K562 (cell line): ENCODE data around the gene HTR4. TPM values are rescaled to one million over a fixed set of nuclear protein-coding genes. Genes with fewer than 3 reads are reported as not detected.

Experiments used
- ARID3A ChIP-seq: IDR thresholded peaks from 2 replicates; pipeline ENCODE4 v1.6.1; 2012; ENCODE audit warnings: low read depth, low read length, improper control_type of control experiment, borderline replicate concordance
- ATF7 ChIP-seq: fragments of 450-650 bp; IDR thresholded peaks from 2 replicates; pipeline ENCODE4 v1.7.1; 2014; ENCODE audit warnings: mild to moderate bottlenecking, moderate library complexity
- C11orf30 ChIP-seq: fragments of 450-650 bp; IDR thresholded peaks from 2 replicates; pipeline ENCODE4 v1.6.1; 2016; ENCODE audit warnings: low read depth, mild to moderate bottlenecking
- CGGBP1 ChIP-seq: fragments of 250-450 bp; sonication (Bioruptor Pico); IDR thresholded peaks from 2 replicates; pipeline ENCODE4 v1.9.0; 2021; ENCODE audit warnings: mild to moderate bottlenecking
- CREBBP ChIP-seq: IDR thresholded peaks from one replicate; pipeline ENCODE4 v1.6.1; 2012; ENCODE audit warnings: low read depth, mild to moderate bottlenecking, control low read depth, inconsistent platforms, low read length
- FUS ChIP-seq: fragments of 200-400 bp; formaldehyde crosslinking; optimal IDR thresholded peaks from 2 replicates; pipeline ENCODE3; 2017; ENCODE audit warnings: low read depth, low read length
- GMEB1 ChIP-seq: fragments of 250-450 bp; sonication (Bioruptor Pico); IDR thresholded peaks from 2 replicates; pipeline ENCODE4 v1.4.0; 2020; ENCODE audit warnings: mild to moderate bottlenecking
- HMG20B ChIP-seq: fragments of 250-450 bp; sonication (Bioruptor Pico); IDR thresholded peaks from 2 replicates; pipeline ENCODE4 v1.5.0; 2021; ENCODE audit warnings: mild to moderate bottlenecking
- MAFK ChIP-seq: IDR thresholded peaks from 2 replicates; pipeline ENCODE4 v1.6.1; 2011; ENCODE audit warnings: low read length, improper control_type of control experiment
- MEIS2 ChIP-seq: fragments of 450-650 bp; IDR thresholded peaks from 2 replicates; pipeline ENCODE4 v1.6.1; 2014; ENCODE audit warnings: mild to moderate bottlenecking; ENCODE audit not compliant: partially characterized antibody
- MLLT1 ChIP-seq, 2 experiments: fragments of 450-650 bp; IDR thresholded peaks; 2 replicates each; pipeline ENCODE4 v1.6.1; 2016
- MXD1 ChIP-seq: fragments of 250-450 bp; sonication (Bioruptor Pico); IDR thresholded peaks from 2 replicates; pipeline ENCODE4 v1.8.0; 2021; ENCODE audit warnings: borderline replicate concordance, mild to moderate bottlenecking, moderate library complexity; ENCODE audit not compliant: poor library complexity, severe bottlenecking
- NKRF ChIP-seq: fragments of 450-650 bp; IDR thresholded peaks from 2 replicates; pipeline ENCODE4 v1.6.1; 2016; ENCODE audit warnings: borderline replicate concordance
- NRF1 ChIP-seq, 2 experiments: fragments of 450-650 bp; IDR thresholded peaks in 1 of 2; conservative IDR thresholded peaks in 1 of 2; 2 replicates each; pipeline ENCODE4 v1.6.1; 2014; ENCODE audit warnings: mild to moderate bottlenecking in 2 of 2
- TAF1 ChIP-seq: IDR thresholded peaks from 2 replicates; pipeline ENCODE4 v1.6.1; 2011; ENCODE audit warnings: mild to moderate bottlenecking, low read length, moderate library complexity; ENCODE audit not compliant: insufficient read depth, control insufficient read depth, severe bottlenecking; ENCODE audit errors: extremely low read depth
- THAP7 ChIP-seq: fragments of 250-450 bp; sonication (Bioruptor Pico); IDR thresholded peaks from 2 replicates; pipeline ENCODE4 v1.5.0; 2021
- ZNF280B ChIP-seq: fragments of 250-450 bp; sonication (Bioruptor Pico); IDR thresholded peaks from 2 replicates; pipeline ENCODE4 v1.5.1; 2021; ENCODE audit warnings: mild to moderate bottlenecking
- ZNF507 ChIP-seq: conservative IDR thresholded peaks from 2 replicates; pipeline ENCODE4 v1.6.1; 2017; ENCODE audit warnings: missing genetic modification characterization, missing compliant biosample characterization
- polyA plus RNA-seq, 8 experiments: library from polyadenylated mRNA; depleted of rRNA in 4 of 8; stranded (reverse) in 5 of 8; unstranded in 3 of 8; fragments of >200 nt; fragmentation: Nextera tagmentation in 2 of 8; fragmentation: Illumina TruSeq in 1 of 8; extraction: Ambion mirVana in 2 of 8; extraction: Trizol in 1 of 8; gene quantifications; 2 replicates each; pipeline versions ENCODE4 v1.2.1 to v1.2.3, GENCODE V29; 2011 to 2014; ENCODE audit warnings: inconsistent platforms in 1 of 8, missing spikeins in 1 of 8
- total RNA-seq, 7 experiments: library from RNA; depleted of rRNA in 6 of 7; stranded (reverse); fragments of >200 nt in 6 of 7; fragmentation: Illumina TruSeq in 2 of 7; extraction: Trizol in 2 of 7; gene quantifications; 2 replicates each; pipeline versions ENCODE4 v1.2.1 to v1.2.3, GENCODE V29; 2011 to 2021; ENCODE audit warnings: low replicate concordance in 1 of 7

HTR4 gene
- total and polyA plus RNA-seq, 9 of the 15 experiments (the other 6 are each of a cell fraction or from before 2014, with no cell fraction given) = 0.13 TPM; not detected in 8

GRCh38 chr5:148687427-148687826 is 33.1 kb upstream of the HTR4 start (continued):
- TF ChIP-seq MLLT1 (IDR thresholded peaks at IDR 0.05) (0 out of 4 replicates have a peak, but pooled peaks of 1 of the 2 experiments have one; percentile 58), MEIS2 (peak; percentile 20), NRF1 (conservative IDR thresholded peaks at IDR 0.05 in 1 of 2, IDR thresholded peaks at IDR 0.05 in 1 of 2) (no peak), THAP7 (no peak), FUS (no peak), C11orf30 (peak; percentile 61; the same call in 1 of the 2 replicates), MAFK (peak; percentile 70), CREBBP (no peak), TAF1 (no peak), CGGBP1 (CRISPR knock-in tag) (no peak), HMG20B (no peak), ARID3A (peak; percentile 91), ATF7 (no peak; the same call in 1 of the 2 replicates), MXD1 (CRISPR knock-in tag) (no peak), ZNF507 (tag) (no peak), NKRF (no peak), GMEB1 (CRISPR knock-in tag) (no peak), ZNF280B (CRISPR knock-in tag) (no peak)
